ENCODE measurements around the gene REC114. TPM values are rescaled to one million over a fixed set of nuclear protein-coding genes. Genes with fewer than 3 reads are reported as not detected.
A peak's percentile ranks its signal among the peaks of the same experiment; 100 is the strongest.

Gene REC114
- total RNA-seq, 4 donors from 2014 or later = not detected

- DNase-seq (ENCODE audit: low spot score) (no peak), ATAC-seq (ENCODE audit: low FRiP score) (no peak)
- TF ChIP-seq CTCF (IDR thresholded peaks at IDR 0.05) = no peak
Observed at GRCh38 chr15:73600413-73601335, 157.7 kb downstream of the REC114 start.

GRCh38 chr15:73601451-73602445 lies 158.8 kb downstream of the REC114 start:
- ATAC-seq (ENCODE audit: low FRiP score) (peak; percentile 59), DNase-seq (ENCODE audit: low spot score) (no peak)
- TF ChIP-seq CTCF (IDR thresholded peaks at IDR 0.05) = no peak

- ATAC-seq (ENCODE audit: low FRiP score) (no peak), DNase-seq (ENCODE audit: low spot score) (no peak)
- no peak for TF ChIP-seq CTCF (IDR thresholded peaks at IDR 0.05)
Observed at GRCh38 chr15:73602446-73602843, 159.5 kb downstream of the REC114 start.

- ATAC-seq (ENCODE audit: low FRiP score) (no peak), DNase-seq (ENCODE audit: low spot score) (no peak)
- TF ChIP-seq CTCF (IDR thresholded peaks at IDR 0.05) = no peak
Observed at GRCh38 chr15:73602992-73603391, 160.0 kb downstream of the REC114 start.

- no peak for DNase-seq (ENCODE audit: low spot score)
- no peak for TF ChIP-seq CTCF (IDR thresholded peaks at IDR 0.05)
- ATAC-seq (ENCODE audit: low FRiP score) = no peak
Observed at GRCh38 chr15:73604477-73604876, 161.5 kb downstream of the REC114 start.

- DNase-seq (ENCODE audit: low spot score) (no peak), ATAC-seq (ENCODE audit: low FRiP score) (no peak)
- TF ChIP-seq CTCF (IDR thresholded peaks at IDR 0.05) = no peak
Observed at GRCh38 chr15:73605759-73606436, 162.9 kb downstream of the REC114 start.
